CD4-positive, CD25-positive, alpha-beta regulatory T cell (primary cell): ENCODE results near the gene EXOC6B. TPM values are rescaled to one million over a fixed set of nuclear protein-coding genes. Genes with fewer than 3 reads are reported as not detected.
"Not testable (repeated sequence)": the region's sequence is repeated elsewhere in the genome, so short reads cannot be mapped to it uniquely, and the experiment has no call there.

ENCODE experiments used
- ATAC-seq, 2 donors: fragments of 150-1000 bp; cut with Tn5 transposase; one replicate each; pipeline ENCODE4 v1.10.0; 2021; ENCODE audit warnings: low read depth in 2 of 2, moderate number of reproducible peaks in 2 of 2, moderate library complexity in 1 of 2
- DNase-seq, 3 donors: peaks; one replicate each; pipeline versions ENCODE4 v3.0.0 to v3.0.0-alpha.2; 2012 to 2022; ENCODE audit warnings: mixed read lengths in 1 of 3
- H3K27ac ChIP-seq: one replicate; pipeline ENCODE4 v1.7.0; 2013; ENCODE audit warnings: mild to moderate bottlenecking, low read length; ENCODE audit not compliant: insufficient read depth, poor library complexity, severe bottlenecking
- H3K27me3 ChIP-seq: one replicate; pipeline ENCODE4 v1.7.0; 2013; ENCODE audit warnings: low read length; ENCODE audit not compliant: control insufficient read depth, insufficient read depth
- H3K36me3 ChIP-seq: one replicate; pipeline ENCODE4 v1.7.0; 2013; ENCODE audit warnings: mild to moderate bottlenecking, low read length, moderate library complexity; ENCODE audit not compliant: control insufficient read depth, insufficient read depth
- H3K4me1 ChIP-seq: 2 replicates; pipeline ENCODE4 v1.7.0; 2013; ENCODE audit warnings: mild to moderate bottlenecking, low read length; ENCODE audit not compliant: insufficient read depth, control insufficient read depth, poor library complexity, severe bottlenecking
- H3K4me3 ChIP-seq: one replicate; pipeline ENCODE4 v1.7.0; 2013; ENCODE audit warnings: low read depth, mild to moderate bottlenecking, low read length, moderate library complexity
- H3K9me3 ChIP-seq, 2 experiments: 1 replicate in 1 of 2; 2 replicates in 1 of 2; pipeline ENCODE4 v1.7.0; 2013; ENCODE audit warnings: low read length in 2 of 2, mild to moderate bottlenecking in 1 of 2, moderate library complexity in 1 of 2; ENCODE audit not compliant: control insufficient read depth in 2 of 2
- H3K27ac Mint-ChIP-seq, 3 donors: one replicate each; pipeline ENCODE4 v1.8.0; 2020 to 2022; ENCODE audit warnings: mild to moderate bottlenecking in 3 of 3, mixed read lengths in 3 of 3, moderate library complexity in 2 of 3
- H3K27me3 Mint-ChIP-seq: one replicate; pipeline ENCODE4 v1.8.0; 2022; ENCODE audit warnings: mild to moderate bottlenecking, mixed read lengths
- H3K36me3 Mint-ChIP-seq: one replicate; pipeline ENCODE4 v1.8.0; 2020; ENCODE audit warnings: mixed read lengths
- H3K4me1 Mint-ChIP-seq, 4 donors: one replicate each; pipeline ENCODE4 v1.8.0; 2020 to 2022; ENCODE audit warnings: mixed read lengths in 4 of 4, mild to moderate bottlenecking in 1 of 4
- H3K4me3 Mint-ChIP-seq, 4 donors: one replicate each; pipeline ENCODE4 v1.8.0; 2020 to 2022; ENCODE audit warnings: mild to moderate bottlenecking in 4 of 4, mixed read lengths in 4 of 4, moderate library complexity in 3 of 4
- H3K9me3 Mint-ChIP-seq, 7 donors: one replicate each; pipeline ENCODE4 v1.8.0; 2020 to 2022; ENCODE audit warnings: mixed read lengths in 7 of 7, mild to moderate bottlenecking in 3 of 7, moderate library complexity in 2 of 7
- polyA plus RNA-seq, 4 donors: library from polyadenylated mRNA; unstranded; fragments of 300-500 nt; fragmentation: Illumina TruSeq; gene quantifications; one replicate each; pipeline ENCODE4 v1.2.3, GENCODE V29; 2021
- total RNA-seq: library from RNA; stranded (reverse); gene quantifications from one replicate; pipeline ENCODE4 v1.2.3, GENCODE V29; 2022

EXOC6B gene
- total and polyA plus RNA-seq, 5 donors from 2014 or later = 1.5 to 20.8 (median 2.1) TPM

GRCh38 chr2:72438364-72438763 lies 387.5 kb downstream of the EXOC6B start:
- ATAC-seq (no peak), DNase-seq (no peak)
- no peak overlapping the region for H3K27ac Mint-ChIP-seq
- no peak overlapping the region for H3K4me3 Mint-ChIP-seq
- Histone ChIP-seq H3K36me3 (no peaks in the 10 kb centered on the region), H3K27ac (no peak overlapping the region), H3K9me3 (no peaks in the 10 kb centered on the region), H3K27me3 (no peaks in the 10 kb centered on the region), H3K4me3 (no peak overlapping the region), H3K4me1 (no peaks in the 10 kb centered on the region)
- H3K4me1 Mint-ChIP-seq = peaks cover 7 to 14% (median 11%) of the 10 kb centered on the region in 4 donors
- no peaks in the 10 kb centered on the region for H3K27me3 Mint-ChIP-seq
- peaks cover 0 to 35% (median 8%) of the 10 kb centered on the region in 7 donors for H3K9me3 Mint-ChIP-seq
- peaks cover 19% of the 10 kb centered on the region for H3K36me3 Mint-ChIP-seq

- Histone ChIP-seq H3K27me3 (no peaks in the 10 kb centered on the region), H3K27ac (no peak overlapping the region), H3K36me3 (no peaks in the 10 kb centered on the region), H3K4me1 (no peaks in the 10 kb centered on the region), H3K4me3 (no peak overlapping the region), H3K9me3 (no peaks in the 10 kb centered on the region)
- H3K4me1 Mint-ChIP-seq = peaks cover 0 to 2% (median under 1%) of the 10 kb centered on the region in 4 donors
- DNase-seq = no peak
- H3K27ac Mint-ChIP-seq = no peak overlapping the region
- no peak overlapping the region for H3K4me3 Mint-ChIP-seq
- no peaks in the 10 kb centered on the region for H3K27me3 Mint-ChIP-seq
- peaks cover 10% of the 10 kb centered on the region for H3K36me3 Mint-ChIP-seq
- H3K9me3 Mint-ChIP-seq = peaks cover 0 to 22% (median 7%) of the 10 kb centered on the region in 7 donors
- ATAC-seq = no peak
Observed at GRCh38 chr2:72431737-72432136, 394.1 kb downstream of the EXOC6B start.

GRCh38 chr2:72427022-72427861 lies 398.6 kb downstream of the EXOC6B start:
- ATAC-seq (no peak), DNase-seq (no peak)
- H3K27ac ChIP-seq = no peak overlapping the region
- H3K9me3 Mint-ChIP-seq = peaks cover 0 to 13% (median 5%) of the 10 kb centered on the region in 7 donors
- no peaks in the 10 kb centered on the region for H3K27me3 Mint-ChIP-seq
- no peak overlapping the region for H3K4me3 ChIP-seq
- H3K4me1 ChIP-seq = no peaks in the 10 kb centered on the region
- H3K9me3 ChIP-seq = no peaks in the 10 kb centered on the region
- peaks cover 10% of the 10 kb centered on the region for H3K36me3 Mint-ChIP-seq
- H3K36me3 ChIP-seq = no peaks in the 10 kb centered on the region
- no peak overlapping the region for H3K4me3 Mint-ChIP-seq
- no peaks in the 10 kb centered on the region for H3K27me3 ChIP-seq
- H3K27ac Mint-ChIP-seq = no peak overlapping the region
- H3K4me1 Mint-ChIP-seq = peaks cover 0 to 2% (median under 1%) of the 10 kb centered on the region in 4 donors

GRCh38 chr2:72425996-72426395 lies 399.8 kb downstream of the EXOC6B start:
- Histone ChIP-seq H3K27me3 (no peaks in the 10 kb centered on the region), H3K4me1 (no peaks in the 10 kb centered on the region), H3K9me3 (no peaks in the 10 kb centered on the region), H3K27ac (no peak overlapping the region), H3K36me3 (no peaks in the 10 kb centered on the region), H3K4me3 (no peak overlapping the region)
- H3K4me1 Mint-ChIP-seq = peaks cover 0 to 2% (median 0%) of the 10 kb centered on the region in 4 donors
- no peak overlapping the region for H3K27ac Mint-ChIP-seq
- H3K36me3 Mint-ChIP-seq = peaks cover 10% of the 10 kb centered on the region
- H3K4me3 Mint-ChIP-seq = no peak overlapping the region
- ATAC-seq (no peak), DNase-seq (no peak)
- no peaks in the 10 kb centered on the region for H3K27me3 Mint-ChIP-seq
- H3K9me3 Mint-ChIP-seq = peaks cover 0 to 16% (median 5%) of the 10 kb centered on the region in 7 donors

GRCh38 chr2:72423756-72424155 lies 402.1 kb downstream of the EXOC6B start:
- peaks cover 7% of the 10 kb centered on the region for H3K36me3 Mint-ChIP-seq

GRCh38 chr2:72421771-72422379 lies 404.0 kb downstream of the EXOC6B start:
- H3K27ac ChIP-seq, H3K27me3 ChIP-seq, H3K9me3 ChIP-seq, H3K27me3 Mint-ChIP-seq, ATAC-seq, H3K4me1 ChIP-seq, H3K4me3 Mint-ChIP-seq, H3K36me3 Mint-ChIP-seq, DNase-seq, H3K4me1 Mint-ChIP-seq, H3K27ac Mint-ChIP-seq, H3K4me3 ChIP-seq, H3K36me3 ChIP-seq: not testable (repeated sequence)
- H3K9me3 Mint-ChIP-seq = peaks cover 0 to 20% (median 13%) of the 10 kb centered on the region in 7 donors

More at GRCh38 chr2:72423756-72424155, 402.1 kb downstream of the EXOC6B start:
- Mint-ChIP-seq H3K4me1 (peaks cover 0 to 2% (median 0%) of the 10 kb centered on the region in 4 donors), H3K9me3 (peaks cover 0 to 24% (median 13%) of the 10 kb centered on the region in 7 donors), H3K27ac (no peak overlapping the region), H3K4me3 (no peak overlapping the region), H3K27me3 (no peaks in the 10 kb centered on the region)
- H3K27me3 ChIP-seq = no peaks in the 10 kb centered on the region
- H3K4me3 ChIP-seq = no peak overlapping the region
- ATAC-seq (no peak), DNase-seq (no peak)
- no peak overlapping the region for H3K27ac ChIP-seq
- no peaks in the 10 kb centered on the region for H3K4me1 ChIP-seq
- no peaks in the 10 kb centered on the region for H3K36me3 ChIP-seq
- no peaks in the 10 kb centered on the region for H3K9me3 ChIP-seq

- Mint-ChIP-seq H3K9me3 (peaks cover 2 to 18% (median 9%) of the 10 kb centered on the region in 7 donors), H3K27ac (no peak overlapping the region), H3K27me3 (no peaks in the 10 kb centered on the region), H3K36me3 (peaks cover 6% of the 10 kb centered on the region), H3K4me1 (no peaks in the 10 kb centered on the region), H3K4me3 (no peak overlapping the region)
- H3K27me3 ChIP-seq = no peaks in the 10 kb centered on the region
- ATAC-seq = no peak
- no peaks in the 10 kb centered on the region for H3K36me3 ChIP-seq
- DNase-seq = no peak
- no peak overlapping the region for H3K4me3 ChIP-seq
- no peaks in the 10 kb centered on the region for H3K9me3 ChIP-seq
- no peak overlapping the region for H3K27ac ChIP-seq
- H3K4me1 ChIP-seq = no peaks in the 10 kb centered on the region
Observed at GRCh38 chr2:72415781-72416475, 409.9 kb downstream of the EXOC6B start.
